Eye (tissue), 1 donor: Measurements from ENCODE around the gene OR5K4.

Experiments used
- DNase-seq: peaks from one replicate; pipeline ENCODE4 v3.0.0-alpha.2; 2015

Gene OR5K4

GRCh38 chr3:98353554-98353953 is at the start of gene OR5K4:
OR5K4 (plus strand) TSS chr3:98353854; CDS start chr3:98353854, 0 bp downstream.
- DNase-seq: no peak

GRCh38 chr3:98322101-98322500 is 31.6 kb upstream of the OR5K4 start:
- no peak for DNase-seq

GRCh38 chr3:98322686-98323085 is 31.0 kb upstream of the OR5K4 start:
- DNase-seq: no peak

GRCh38 chr3:98323425-98323824 is 30.2 kb upstream of the OR5K4 start:
- no peak for DNase-seq

GRCh38 chr3:98325055-98325454 is 28.6 kb upstream of the OR5K4 start:
- DNase-seq: no peak

- DNase-seq: no peak
Measured at GRCh38 chr3:98326105-98326893, 27.4 kb upstream of the OR5K4 start.

- no peak for DNase-seq
Measured at GRCh38 chr3:98326945-98327344, 26.7 kb upstream of the OR5K4 start.

GRCh38 chr3:98328933-98329332 is 24.7 kb upstream of the OR5K4 start:
- DNase-seq: no peak

GRCh38 chr3:98329392-98330124 is 24.1 kb upstream of the OR5K4 start:
- peak; percentile 84 for DNase-seq

- DNase-seq: no peak
Measured at GRCh38 chr3:98331329-98331728, 22.3 kb upstream of the OR5K4 start.

GRCh38 chr3:98333989-98334606 is 19.6 kb upstream of the OR5K4 start:
- DNase-seq: peak; percentile 19

- no peak for DNase-seq
Measured at GRCh38 chr3:98339031-98339430, 14.6 kb upstream of the OR5K4 start.

GRCh38 chr3:98341758-98342157 is 11.9 kb upstream of the OR5K4 start:
- DNase-seq: no peak

GRCh38 chr3:98343647-98344507 is 9.8 kb upstream of the OR5K4 start:
- peak; percentile 44 for DNase-seq

- no peak for DNase-seq
Measured at GRCh38 chr3:98350082-98350481, 3.6 kb upstream of the OR5K4 start.

- no peak for DNase-seq
Measured at GRCh38 chr3:98359250-98359649, 5.6 kb downstream of the OR5K4 start.

- DNase-seq: no peak
Measured at GRCh38 chr3:98359993-98360675, 6.5 kb downstream of the OR5K4 start.

GRCh38 chr3:98360681-98361080 is 7.0 kb downstream of the OR5K4 start:
- DNase-seq: no peak

GRCh38 chr3:98361289-98361688 is 7.6 kb downstream of the OR5K4 start:
- DNase-seq: no peak

GRCh38 chr3:98367464-98368246 is 14.0 kb downstream of the OR5K4 start:
- no peak for DNase-seq

- DNase-seq: no peak
Measured at GRCh38 chr3:98371186-98371585, 17.5 kb downstream of the OR5K4 start.
